NCI-H1436 treated with DMSO at 0.1 percent for 48 hours (cell line): ENCODE results near the gene HMGCS1.
"Not testable (repeated sequence)": the region's sequence is repeated elsewhere in the genome, so short reads cannot be mapped to it uniquely, and the experiment has no call there.

Experiments
- DNase-seq: peaks from one replicate; lab custom pipeline; 2025; lab: John Stamatoyannopoulos, UW

The HMGCS1 gene

DNA sequence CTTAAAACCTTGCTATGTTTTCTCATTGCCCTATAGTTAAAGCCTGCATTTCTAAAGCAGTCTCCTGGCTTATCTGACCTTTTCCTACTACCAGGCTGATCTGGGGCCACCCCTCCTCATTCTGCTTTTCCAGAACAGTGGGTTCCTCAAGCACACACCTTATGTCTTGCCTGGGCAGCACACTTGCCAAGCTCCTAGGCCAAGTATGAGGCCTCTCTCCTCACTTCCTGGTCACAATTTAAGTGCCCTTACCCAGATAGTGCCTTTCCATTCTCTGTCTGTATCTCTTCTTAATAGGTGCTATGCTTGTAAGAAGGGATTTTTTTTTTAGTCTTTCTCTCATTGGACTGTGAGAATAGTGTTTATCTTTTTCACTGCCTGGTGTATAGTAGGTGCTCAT lies 39.7 kb downstream of the HMGCS1 start:
- DNase-seq, result no peak

DNA sequence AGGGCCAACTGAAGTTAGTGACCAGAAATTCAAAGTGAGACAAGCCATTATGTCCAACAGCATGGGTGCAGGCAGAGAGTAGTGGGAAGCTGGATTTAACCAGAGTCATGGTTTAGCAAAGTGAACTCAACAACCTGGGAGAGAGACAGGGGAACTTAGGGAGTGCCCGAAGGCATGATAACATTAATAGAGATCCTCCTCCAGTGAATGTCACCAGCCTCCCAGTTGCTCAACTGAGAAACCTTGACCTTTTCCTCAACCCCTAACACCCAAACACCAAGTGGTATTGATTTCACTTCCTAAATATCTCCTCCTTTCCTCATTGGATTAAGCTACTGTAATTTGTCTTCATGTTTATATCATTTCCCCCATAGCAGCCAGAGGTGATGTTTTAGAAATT lies 42.6 kb downstream of the HMGCS1 start:
- no peak for DNase-seq

DNA sequence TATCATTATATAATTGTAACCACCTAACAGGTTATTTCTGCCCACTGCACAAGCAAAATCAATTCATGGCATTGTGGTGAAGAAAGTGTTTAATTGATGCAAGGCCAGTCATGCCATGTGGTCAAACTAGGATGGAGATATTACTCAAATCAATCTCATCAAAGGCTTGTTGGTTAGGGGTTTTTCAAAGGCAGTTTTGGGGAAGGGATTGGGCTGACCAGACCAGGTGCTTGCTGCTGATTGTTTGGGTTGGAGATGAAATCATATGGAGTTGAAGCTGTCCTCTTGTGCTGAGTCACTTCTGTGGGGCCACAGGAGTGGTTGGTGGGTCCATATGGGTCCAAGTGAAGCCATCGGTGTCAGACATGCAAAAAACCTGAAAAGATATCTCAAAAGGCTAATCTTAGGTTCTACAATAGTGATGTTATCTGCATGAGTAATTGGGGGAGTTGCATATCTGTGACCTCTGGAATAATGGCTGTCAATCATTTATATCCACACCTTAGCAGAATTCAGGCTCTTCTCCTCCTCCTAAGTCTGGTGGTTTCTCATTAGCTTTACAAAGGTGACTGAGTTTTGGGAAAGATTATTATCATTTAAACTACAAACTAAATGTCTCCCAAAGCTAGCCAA lies 44.9 kb downstream of the HMGCS1 start:
- no peak for DNase-seq

DNA sequence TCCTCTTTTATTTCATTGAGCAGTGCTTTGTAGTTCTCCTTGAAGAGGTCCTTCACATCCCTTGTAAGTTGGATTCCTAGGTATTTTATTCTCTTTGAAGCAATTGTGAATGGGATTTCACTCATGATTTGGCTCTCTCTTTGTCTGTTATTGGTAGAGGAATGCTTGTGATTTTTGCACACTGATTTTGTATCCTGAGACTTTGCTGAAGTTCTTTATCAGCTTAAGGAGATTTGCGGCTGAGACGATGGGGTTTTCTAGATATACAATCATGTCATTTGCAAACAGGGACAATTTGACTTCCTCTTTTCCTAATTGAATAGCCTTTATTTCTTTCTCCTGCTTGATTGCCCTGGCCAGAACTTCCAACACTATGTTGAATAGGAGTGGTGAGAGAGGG lies 50.9 kb downstream of the HMGCS1 start:
- not testable (repeated sequence) for DNase-seq

DNA sequence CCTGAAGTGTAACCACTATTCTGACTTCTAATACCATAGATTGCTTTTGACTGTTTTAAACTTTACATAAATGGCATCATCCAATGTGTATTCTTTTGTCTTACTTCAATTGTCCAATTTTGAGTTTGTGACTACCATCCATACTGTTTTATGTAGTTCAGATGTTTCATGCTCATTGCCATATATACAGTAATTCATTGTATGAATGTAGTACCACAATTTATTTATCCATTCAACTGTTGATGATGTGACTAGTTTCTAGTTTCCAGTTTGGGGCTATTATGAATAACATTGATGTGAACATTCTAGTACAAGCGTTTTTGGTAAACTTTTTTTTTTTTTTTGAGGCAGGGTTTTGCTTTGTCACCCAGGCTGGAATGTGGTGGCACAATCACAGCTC lies 55.1 kb downstream of the HMGCS1 start:
- no peak for DNase-seq

DNA sequence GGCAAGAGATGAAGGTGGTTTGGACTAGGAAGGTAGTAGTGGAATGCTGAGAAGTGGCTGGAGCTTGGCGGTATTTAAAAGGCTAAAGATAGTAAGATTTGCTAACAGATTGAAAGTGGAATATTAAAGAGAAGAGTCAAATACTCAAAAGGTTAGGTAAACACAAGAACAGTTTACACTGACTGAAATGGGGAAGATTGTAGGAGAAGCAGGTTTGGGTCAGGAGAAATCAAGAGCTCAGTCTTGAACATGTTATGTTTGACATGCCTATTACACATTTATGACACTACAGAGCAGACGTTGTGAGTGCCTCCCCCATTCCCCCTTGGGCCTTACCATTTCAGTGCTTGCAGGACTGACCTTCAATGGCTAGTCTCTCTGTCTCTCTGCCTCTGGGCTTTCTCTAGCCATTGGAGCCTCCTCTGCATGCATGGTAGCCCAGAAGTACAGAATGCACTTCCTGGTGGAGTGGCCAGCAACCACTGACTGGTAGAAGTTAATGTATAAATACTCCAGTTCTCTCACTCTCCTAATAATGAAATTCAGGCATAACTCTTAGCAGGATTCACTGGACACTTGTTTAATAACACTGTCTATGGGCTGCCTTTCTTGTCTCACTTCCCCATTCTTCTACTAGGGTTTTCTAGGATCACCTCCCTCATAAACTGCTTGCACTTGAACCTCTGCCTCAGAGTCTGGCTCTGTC lies 56.8 kb downstream of the HMGCS1 start:
- DNase-seq, result no peak

DNA sequence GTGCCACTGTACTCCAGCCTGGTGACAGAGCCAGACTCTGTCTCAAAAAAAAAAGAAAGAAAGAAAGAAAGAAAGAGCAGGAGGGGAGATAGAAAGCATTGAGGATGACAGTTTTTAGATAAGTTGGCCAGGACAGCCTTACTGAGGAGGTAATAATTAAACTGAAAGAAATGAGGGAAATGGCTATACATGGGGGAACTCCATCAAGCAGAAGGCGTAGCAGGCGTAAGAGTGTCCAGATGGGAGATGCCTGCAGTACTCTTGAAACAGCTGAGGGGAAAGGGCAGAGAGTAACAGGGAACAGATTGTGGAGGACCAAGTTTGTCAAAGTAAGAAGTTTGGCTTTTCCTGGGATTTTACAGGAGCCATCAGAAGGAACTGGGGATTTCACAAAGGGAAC lies 57.5 kb downstream of the HMGCS1 start:
- DNase-seq, result no peak

DNA sequence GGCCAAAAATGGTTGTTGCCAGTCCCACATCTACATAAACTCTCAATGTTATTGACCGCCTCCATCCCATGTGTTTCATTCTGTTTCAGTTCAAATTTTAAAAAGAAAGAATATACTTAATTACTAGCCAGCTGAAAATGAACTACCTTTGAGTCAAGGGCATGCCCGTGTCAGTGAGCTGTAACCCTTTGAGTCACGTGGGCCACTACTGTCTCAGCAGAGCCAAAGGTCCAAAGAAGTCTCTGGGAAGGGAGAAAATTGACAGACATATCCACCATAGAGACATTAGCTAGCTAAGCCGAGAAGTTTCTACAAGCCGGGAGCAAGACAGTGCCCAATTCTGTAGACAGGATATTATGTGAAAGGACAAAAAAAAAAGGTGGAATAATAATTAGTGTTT lies 61.5 kb downstream of the HMGCS1 start:
- DNase-seq, result no peak

DNA sequence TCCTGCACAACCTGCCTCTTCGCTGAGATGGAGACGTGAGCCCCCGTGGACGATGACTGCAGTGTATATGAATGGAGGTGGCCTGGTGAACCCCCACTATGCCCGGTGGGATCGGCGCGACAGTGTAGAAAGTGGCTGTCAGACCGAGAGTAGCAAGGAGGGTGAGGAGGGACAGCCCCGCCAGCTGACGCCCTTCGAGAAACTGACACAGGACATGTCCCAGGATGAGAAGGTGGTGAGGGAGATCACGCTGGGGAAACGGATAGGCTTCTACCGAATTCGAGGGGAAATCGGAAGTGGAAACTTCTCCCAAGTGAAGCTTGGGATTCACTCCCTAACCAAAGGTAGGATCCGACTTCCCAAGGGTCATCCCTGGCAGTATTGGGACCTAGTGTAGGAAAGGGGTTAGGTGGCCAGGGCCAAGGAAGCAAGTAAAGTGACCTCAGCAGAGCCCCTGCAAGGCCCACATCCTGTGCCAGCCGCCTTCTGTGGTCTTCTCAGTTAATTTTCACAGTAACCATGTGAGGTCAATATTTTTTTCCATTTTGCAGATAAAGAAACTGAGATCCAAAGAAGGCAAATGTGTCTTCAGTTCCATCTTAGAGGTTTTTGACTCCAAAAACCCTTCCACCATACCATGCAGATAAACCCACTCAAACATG lies 67.4 kb downstream of the HMGCS1 start:
- no peak for DNase-seq

DNA sequence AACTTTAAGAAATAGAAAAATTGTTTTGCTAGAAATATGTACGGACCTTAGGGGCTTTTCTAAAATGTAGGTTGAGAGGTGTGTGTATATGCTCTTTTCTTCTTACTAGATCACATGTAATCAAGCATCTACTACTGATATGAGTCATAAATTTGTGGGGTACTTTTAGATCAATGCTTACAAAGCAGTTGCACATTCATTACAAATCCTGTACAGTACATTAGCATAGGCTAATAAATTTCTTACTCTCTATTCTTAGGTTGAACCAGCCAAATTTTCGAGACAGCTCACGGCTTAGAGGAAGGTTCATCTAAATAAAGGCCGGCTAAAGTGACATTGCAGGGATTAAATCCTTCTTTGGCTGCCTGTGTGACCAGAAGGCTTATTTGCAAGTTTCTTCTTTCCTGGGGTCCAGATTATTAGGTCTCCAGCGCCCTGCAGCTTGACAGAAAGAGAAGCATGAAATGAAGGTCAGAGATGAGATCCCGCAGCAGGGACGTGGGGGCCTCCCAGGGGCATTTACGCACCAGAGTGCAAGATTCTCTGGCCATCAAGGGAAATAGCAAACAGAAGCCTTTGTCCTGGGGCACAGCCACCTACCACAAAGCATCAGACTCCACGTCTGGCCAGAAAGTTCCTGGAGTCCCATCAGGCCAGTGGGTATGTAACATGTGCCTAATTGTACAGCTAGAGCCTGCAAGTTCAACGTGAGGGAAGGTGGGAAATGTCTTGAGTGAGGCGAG lies 68.2 kb downstream of the HMGCS1 start:
- no peak for DNase-seq

DNA sequence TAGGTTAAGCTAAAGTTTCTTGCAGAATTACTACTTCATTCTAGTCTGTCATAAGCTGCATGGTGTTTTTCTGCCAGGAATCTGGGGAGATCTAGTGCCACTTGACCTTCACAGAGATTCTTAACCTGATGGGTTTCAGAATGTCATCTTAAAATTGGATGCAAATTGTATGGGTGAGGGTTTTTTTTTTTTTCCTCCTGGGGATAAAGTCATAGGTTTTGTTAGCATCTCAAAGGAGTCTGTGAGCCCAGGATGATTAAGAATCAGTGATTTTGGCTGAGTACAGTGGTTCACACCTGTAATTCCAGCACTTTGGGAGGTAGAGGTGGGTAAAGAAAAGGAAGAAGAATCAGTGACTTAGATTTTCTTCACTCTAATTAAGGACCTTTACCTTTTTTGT lies 69.9 kb downstream of the HMGCS1 start:
- DNase-seq, result no peak

DNA sequence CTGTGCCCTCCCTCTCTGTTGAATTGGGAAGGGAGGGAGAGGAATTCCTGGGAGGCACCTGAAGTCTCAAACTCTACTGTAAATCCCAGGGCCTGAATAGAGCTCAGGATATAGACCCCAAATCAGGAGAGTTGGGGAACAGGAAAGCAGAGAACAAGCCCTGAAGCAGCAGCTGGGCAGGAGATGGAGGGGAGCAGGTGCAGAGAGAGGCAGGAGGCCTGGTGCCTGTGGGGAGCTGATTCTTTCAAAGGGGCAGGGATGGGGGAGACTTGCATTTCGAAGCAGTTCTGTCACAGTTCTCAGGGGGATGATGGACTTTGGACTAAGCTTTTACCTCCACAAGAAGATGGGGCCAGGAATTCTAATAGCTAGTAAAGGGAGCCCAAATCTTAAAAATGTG lies 71.0 kb downstream of the HMGCS1 start:
- DNase-seq, result no peak
